HL-60 (cell line): ENCODE results near the gene ALPK1.

ENCODE experiments used
- GABPA ChIP-seq: IDR thresholded peaks from 2 replicates; pipeline ENCODE4 v1.6.1; 2012; ENCODE audit warnings: low read depth
- POLR2AphosphoS5 ChIP-seq: IDR thresholded peaks from 2 replicates; pipeline ENCODE4 v1.6.1; 2012; ENCODE audit warnings: low read depth
- REST ChIP-seq: IDR thresholded peaks from 2 replicates; pipeline ENCODE4 v1.6.1; 2012; ENCODE audit warnings: low read depth; ENCODE audit not compliant: insufficient replicate concordance
- TF ChIP-seq, protein P1 (sequence below): IDR thresholded peaks from one replicate; pipeline ENCODE4 v1.5.1; 2011; ENCODE audit warnings: low read length, control low read depth, inconsistent platforms; ENCODE audit not compliant: insufficient read depth

DNA sequence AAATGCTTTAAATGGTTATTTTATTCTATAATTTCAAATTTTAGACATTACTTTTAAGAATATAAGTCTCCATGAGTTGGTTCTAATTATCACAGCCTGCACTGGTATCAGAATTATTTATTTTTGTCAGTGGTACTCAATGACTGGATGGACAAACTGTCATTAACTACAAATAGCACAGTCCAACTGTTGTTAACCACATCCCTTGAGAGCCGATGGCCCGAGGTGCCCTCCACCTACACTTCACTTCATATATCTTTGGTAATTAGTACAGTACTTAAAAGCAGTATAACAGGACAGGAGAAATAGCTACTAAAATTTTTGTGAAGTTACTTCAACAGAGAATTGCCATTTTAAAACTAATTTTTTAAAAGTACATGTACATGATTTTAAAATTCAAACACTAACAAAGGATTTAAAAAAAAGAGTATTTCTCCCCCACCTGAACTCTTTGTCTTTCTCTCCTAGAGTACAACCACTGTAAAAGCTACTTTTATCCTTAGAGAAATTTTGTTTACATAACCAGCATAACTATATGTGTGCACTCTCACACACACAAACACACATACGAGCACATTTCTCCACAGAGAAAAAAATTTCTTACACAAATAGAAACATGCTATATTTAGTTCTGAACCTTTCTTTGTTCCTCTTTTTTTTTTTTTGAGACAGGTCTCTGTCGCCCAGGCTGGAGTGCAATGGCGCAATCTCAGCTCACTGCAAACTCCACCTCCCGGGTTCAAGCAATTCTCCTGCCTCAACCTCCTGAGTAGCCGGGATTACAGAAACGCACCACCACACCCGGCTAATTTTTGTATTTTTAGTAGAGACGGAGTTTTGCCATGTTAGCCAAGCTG, 17.9 kb upstream of the ALPK1 start:
- TF ChIP-seq, protein P1, sequence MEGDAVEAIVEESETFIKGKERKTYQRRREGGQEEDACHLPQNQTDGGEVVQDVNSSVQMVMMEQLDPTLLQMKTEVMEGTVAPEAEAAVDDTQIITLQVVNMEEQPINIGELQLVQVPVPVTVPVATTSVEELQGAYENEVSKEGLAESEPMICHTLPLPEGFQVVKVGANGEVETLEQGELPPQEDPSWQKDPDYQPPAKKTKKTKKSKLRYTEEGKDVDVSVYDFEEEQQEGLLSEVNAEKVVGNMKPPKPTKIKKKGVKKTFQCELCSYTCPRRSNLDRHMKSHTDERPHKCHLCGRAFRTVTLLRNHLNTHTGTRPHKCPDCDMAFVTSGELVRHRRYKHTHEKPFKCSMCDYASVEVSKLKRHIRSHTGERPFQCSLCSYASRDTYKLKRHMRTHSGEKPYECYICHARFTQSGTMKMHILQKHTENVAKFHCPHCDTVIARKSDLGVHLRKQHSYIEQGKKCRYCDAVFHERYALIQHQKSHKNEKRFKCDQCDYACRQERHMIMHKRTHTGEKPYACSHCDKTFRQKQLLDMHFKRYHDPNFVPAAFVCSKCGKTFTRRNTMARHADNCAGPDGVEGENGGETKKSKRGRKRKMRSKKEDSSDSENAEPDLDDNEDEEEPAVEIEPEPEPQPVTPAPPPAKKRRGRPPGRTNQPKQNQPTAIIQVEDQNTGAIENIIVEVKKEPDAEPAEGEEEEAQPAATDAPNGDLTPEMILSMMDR: no peak
- TF ChIP-seq GABPA (no peak), REST (no peak), POLR2AphosphoS5 (no peak)
